Embryonic facial prominence (tissue), 1 donor: ENCODE data around the gene TNRC6B.
"Not testable (repeated sequence)": the region's sequence is repeated elsewhere in the genome, so short reads cannot be mapped to it uniquely, and the experiment has no call there.

Experiments
- DNase-seq: peaks from one replicate; pipeline ENCODE4 v3.0.0-alpha.2; 2016; ENCODE audit errors: extremely low spot score

The TNRC6B gene

GRCh38 chr22:40289991-40290459 lies 112.3 kb downstream of the TNRC6B start:
- no peak for DNase-seq

DNA sequence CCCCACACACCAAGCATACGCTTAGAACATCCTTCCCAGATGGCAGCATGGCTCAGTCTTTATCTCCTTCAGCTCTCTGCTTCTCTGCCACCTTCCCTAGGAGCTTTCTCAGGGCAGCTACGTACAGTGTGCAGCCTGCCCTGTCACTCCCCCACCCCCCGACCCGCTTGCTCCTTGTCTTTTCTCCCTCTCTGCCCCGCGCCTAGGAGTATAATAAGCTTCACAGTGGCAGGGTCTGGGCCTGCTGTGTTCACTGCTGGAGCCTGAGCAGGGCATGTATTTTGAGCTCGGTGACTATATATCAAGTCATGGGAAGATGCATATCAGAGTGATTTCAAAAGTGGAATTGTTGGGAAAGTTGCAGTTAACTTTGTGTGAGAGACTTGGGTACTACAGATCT lies 112.8 kb downstream of the TNRC6B start:
- no peak for DNase-seq

GRCh38 chr22:40294696-40295095 lies 117.0 kb downstream of the TNRC6B start:
- DNase-seq: no peak

DNA sequence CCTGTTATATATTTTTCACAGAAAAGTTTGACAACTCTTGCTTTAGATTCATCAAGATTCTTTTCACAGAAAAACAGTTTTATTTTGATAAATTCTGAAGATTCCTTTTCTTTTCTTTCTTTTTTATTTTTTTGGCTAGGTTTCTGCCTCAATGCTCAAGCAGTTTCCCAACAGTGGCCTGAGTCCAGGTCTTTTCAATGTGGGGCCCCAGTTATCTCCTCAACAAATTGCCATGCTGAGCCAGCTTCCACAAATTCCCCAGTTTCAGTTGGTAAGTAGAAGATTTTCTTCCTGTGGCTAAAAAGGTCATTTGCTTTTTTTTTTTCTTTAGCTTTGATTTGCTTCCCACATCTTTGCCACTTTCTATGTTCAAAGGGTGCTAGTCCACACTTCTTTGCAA lies 122.6 kb downstream of the TNRC6B start:
- DNase-seq: no peak

DNA sequence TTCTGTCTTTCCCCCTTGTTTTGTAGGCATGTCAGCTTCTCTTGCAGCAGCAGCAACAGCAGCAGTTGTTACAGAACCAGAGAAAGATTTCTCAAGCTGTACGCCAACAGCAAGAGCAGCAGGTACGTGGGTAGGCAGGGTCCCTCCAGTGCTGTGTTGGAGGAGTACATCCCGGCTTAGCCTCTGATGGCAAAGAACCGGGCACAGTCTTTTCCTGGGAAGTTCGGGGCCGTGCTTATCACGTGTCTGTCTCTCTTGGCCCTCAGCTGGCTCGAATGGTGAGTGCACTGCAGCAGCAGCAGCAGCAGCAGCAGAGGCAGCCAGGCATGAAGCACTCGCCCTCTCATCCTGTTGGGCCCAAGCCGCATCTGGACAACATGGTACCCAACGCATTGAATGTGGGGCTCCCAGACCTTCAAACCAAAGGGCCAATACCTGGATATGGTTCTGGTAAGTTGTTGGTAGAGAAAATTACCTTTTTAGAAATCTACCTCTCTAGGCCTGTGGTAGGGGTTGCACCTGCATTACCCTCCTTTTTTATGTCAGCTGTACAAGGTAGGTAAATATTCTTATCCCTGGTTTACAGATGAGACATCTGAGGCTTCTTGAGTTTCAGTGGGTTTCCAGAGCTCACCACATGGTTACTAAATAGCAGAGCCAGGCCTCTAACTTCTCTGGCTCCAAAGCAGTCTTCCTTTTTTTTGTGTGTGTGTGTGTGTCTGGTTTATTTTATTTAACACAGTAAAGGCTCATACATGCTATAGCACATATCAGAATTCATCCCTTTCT lies 123.4 kb downstream of the TNRC6B start:
- DNase-seq: no peak

GRCh38 chr22:40302149-40302548 lies 124.4 kb downstream of the TNRC6B start:
- no peak for DNase-seq

GRCh38 chr22:40305625-40306024 lies 127.9 kb downstream of the TNRC6B start:
- DNase-seq: no peak

DNA sequence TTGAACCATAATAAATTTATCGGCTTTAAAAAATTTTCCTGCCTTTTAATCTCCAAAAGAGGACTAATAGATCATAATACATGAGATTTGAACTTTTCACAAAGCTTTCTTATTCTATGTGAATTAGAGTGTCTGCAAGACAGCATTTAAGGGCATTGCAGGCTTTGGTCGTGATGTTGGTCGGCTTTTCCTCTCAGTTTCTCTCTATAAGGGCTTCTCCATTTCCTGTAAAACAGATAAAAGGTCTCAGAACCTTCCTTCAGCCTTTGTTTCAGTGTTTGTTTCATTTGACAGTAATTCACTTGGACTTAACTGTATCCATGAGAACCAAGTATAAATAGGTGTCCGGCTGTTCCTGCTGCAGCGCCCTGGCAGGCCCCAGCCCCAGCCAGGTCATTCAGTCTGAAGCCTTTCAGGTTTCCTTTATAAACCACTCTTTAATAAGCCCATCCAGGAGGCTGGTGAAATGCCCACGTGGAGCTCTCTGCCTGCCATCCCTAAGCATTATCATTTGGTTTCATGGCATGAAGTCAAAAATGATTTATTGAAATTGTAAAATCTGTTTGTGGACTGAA lies 131.4 kb downstream of the TNRC6B start:
- DNase-seq: no peak

DNA sequence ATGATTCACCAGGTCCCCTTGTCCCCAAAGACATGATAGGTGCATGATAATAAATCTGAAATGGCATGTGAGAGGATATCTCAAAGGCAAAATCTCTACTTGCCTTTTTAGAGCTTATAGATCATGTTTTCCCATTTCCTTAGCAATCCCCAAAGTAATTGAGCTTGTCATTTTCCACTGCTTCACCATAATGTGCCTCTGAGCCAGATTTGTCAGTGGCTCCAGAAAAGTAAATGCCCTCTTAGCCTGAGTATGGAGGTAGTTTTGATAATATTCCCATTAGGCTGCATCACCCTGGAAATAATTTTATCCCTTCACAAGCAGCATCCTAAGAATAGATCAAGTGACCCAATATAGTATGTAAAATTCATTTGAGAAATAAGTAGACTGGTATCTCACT lies 131.9 kb downstream of the TNRC6B start:
- no peak for DNase-seq

DNA sequence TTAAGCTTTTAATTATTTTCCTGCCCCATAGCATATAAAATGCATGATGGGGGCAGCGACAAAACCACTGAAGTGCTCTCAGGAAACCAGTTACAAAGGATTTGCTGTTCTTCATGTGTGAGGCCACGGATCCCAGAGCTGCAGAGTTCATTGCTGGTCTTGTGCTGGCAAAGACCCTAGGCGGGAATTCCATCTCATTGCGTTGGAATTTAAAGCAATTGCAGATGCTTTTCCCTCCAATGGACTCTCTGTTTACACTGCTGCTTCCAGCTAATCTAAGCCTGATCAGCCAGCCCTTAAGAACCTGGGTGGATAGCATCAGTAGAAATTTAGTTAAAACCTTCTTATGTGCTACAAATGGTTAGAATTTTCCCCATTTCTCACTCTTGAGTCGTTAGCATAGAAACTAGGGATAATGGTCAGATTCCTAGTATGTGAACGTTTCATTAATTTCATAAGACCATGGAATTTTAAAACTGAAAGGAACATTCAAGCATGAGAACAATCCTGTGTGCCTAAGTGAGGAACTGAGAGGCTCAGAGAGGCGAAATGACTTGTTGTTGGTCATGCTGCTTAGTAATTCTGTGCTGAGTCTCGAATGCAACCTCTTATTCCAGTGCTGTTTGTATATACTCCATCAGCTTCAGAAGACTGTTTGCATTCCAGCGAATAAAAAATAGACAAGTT lies 132.5 kb downstream of the TNRC6B start:
- DNase-seq: peak; percentile 69

- no peak for DNase-seq
Observed at GRCh38 chr22:40310768-40311120, 133.0 kb downstream of the TNRC6B start.

DNA sequence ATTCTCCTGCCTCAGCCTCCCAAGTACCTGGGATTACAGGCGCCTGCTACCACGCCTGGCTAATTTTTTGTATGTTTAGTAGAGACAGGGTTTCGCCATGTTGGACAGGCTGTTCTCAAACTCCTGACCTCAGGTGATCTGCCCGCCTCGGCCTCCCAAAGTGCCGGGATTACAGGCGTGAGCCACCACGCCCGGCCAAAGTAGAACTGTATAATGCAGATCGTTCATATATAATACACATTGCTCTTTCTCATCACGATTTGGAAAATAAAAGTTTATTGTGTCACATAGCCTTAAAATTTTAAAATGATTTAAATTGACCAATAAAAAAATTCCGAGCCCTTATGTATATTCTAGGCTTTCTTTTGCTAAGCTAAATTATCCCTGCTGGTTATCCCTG lies 133.9 kb downstream of the TNRC6B start:
- not testable (repeated sequence) for DNase-seq

- no peak for DNase-seq
Observed at GRCh38 chr22:40312050-40312449, 134.3 kb downstream of the TNRC6B start.

- DNase-seq: no peak
Observed at GRCh38 chr22:40313007-40313406, 135.3 kb downstream of the TNRC6B start.

GRCh38 chr22:40314041-40314440 lies 136.3 kb downstream of the TNRC6B start:
- no peak for DNase-seq

DNA sequence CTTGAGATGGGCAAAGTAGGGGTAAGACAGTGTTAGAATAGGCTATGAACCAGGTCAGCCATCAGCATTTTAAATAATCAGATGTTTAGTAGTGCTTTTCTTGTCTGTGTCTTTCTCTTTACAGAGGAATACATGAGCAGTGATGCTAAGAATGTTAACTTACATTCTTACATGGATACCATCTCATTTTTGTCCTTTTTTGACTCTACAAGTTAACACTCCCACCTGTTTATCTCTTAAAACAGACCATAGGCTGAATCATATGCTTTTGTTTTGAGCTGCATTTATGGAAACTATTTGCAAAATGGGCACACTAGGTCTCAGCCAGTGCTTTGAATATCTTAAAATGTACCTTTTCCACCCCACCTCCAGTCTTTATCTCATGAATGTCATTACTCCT lies 143.0 kb downstream of the TNRC6B start:
- DNase-seq: no peak

- DNase-seq: no peak
Observed at GRCh38 chr22:40322021-40322420, 144.3 kb downstream of the TNRC6B start.

GRCh38 chr22:40322818-40323447 lies 145.2 kb downstream of the TNRC6B start:
- DNase-seq: no peak

DNA sequence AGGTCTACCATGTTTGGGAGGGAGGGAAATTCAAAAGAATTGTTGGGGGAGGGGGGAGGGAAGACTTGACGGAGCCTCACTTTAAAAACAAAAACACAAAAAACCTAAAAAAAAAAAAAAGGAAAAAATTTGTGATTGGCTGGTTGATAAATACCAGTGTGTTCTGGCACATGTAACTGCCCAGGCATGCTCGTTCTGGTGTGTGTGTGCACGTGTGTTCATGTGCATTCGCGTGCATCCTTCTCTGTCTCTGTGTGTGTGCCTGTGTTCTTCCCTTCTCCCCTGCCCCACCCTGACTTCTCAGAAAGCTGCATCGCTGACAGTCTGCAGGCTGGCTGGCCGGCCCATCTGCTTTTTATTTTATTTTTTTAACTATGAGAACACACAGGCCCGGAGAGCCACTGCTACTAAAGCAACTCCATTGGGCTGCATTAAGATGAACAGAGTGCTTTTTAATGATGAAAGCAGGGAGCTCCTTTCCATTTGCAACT lies 146.0 kb downstream of the TNRC6B start:
- peak; percentile 26 for DNase-seq

DNA sequence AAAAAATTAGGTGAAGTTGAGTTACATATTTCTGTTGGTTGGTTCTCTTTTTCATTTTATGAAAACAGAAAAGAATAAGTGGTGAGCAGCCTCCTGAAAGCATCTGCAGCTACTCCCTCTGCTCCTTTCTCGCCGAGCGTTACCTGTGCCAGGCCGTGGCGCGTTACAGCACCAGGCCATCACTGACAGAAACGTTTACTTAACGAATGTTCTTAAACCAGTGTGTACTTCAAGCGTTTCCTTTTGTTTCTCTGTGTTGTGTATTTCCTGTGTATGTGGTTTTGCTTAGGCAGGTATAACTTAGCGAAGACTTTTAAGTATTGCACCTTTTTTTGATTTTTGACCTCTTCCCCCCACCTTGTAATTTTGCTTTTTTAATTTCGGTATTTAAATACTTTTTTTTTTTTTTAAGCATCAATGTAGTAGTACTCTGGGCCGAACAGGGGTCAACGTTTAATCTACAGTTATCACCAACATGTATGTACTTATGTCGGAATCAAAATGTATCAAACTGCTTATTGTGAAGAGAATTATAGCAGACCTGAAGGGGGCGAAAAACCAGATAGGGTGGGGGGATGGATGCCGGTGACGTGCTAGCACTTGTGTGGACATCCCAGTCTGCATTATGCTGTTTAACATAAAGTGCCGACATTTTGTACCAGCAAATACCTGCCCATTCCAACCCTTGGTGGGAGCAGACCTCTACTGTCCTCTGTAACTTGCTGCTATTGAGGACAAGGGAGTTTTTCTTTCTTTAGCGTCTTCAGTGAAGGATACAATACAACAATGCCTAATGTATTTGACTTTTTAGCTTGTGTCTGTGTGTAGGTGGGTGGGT lies 147.0 kb downstream of the TNRC6B start:
- DNase-seq: no peak

- no peak for DNase-seq
Observed at GRCh38 chr22:40325315-40325714, 147.6 kb downstream of the TNRC6B start.
